Tibial nerve (tissue), 4 donors: ENCODE measurements around the gene SMYD3. TPM values are rescaled to one million over a fixed set of nuclear protein-coding genes. Genes with fewer than 3 reads are reported as not detected.

Source experiments
- DNase-seq, 2 donors: peaks; one replicate each; pipeline ENCODE4 v3.0.0-alpha.2; 2019; ENCODE audit warnings: low spot score in 2 of 2
- H3K27ac ChIP-seq, 4 donors: fragments of 200-600 bp; sonication (generic) in 3 of 4; one replicate each; pipeline ENCODE4 v1.5.1; 2017 to 2019; ENCODE audit warnings: mild to moderate bottlenecking in 1 of 4
- H3K27me3 ChIP-seq, 2 donors: fragments of 200-600 bp; sonication (generic) in 1 of 2; one replicate each; pipeline versions ENCODE4 v1.5.1 to v1.6.0; 2017 to 2019
- H3K36me3 ChIP-seq, 3 donors: fragments of 200-600 bp; sonication (generic); one replicate each; pipeline ENCODE4 v1.5.1; 2018 to 2019
- H3K4me1 ChIP-seq, 4 donors: fragments of 200-600 bp; sonication (generic) in 3 of 4; one replicate each; pipeline ENCODE4 v1.5.1; 2017 to 2019
- H3K4me3 ChIP-seq, 4 donors: fragments of 200-600 bp; sonication (generic) in 3 of 4; one replicate each; pipeline ENCODE4 v1.5.1; 2017 to 2019; ENCODE audit warnings: mild to moderate bottlenecking in 1 of 4, moderate library complexity in 1 of 4
- H3K9me3 ChIP-seq, 4 donors: fragments of 200-600 bp; sonication (generic) in 3 of 4; one replicate each; pipeline ENCODE4 v1.5.1; 2017 to 2019
- EP300 ChIP-seq, 2 donors: sonication (generic); formaldehyde crosslinking; IDR thresholded peaks; one replicate each; pipeline ENCODE4 v1.6.1; 2017; ENCODE audit warnings: antibody characterized with exemption in 2 of 2, mild to moderate bottlenecking in 1 of 2
- POLR2A ChIP-seq, 2 donors: fragments of 450-650 bp; IDR thresholded peaks; one replicate each; pipeline ENCODE4 v1.6.1; 2017; ENCODE audit warnings: antibody characterized with exemption in 2 of 2, mild to moderate bottlenecking in 2 of 2, moderate library complexity in 2 of 2
- WGBS, 2 donors: methylation state at CpG; one replicate each; pipeline ENCODE4 v1.1.5; 2018; 5-methylcytosine and 5-hydroxymethylcytosine counted together
- total RNA-seq, 4 donors: library from RNA; depleted of rRNA; stranded (reverse); fragments of >200 nt; gene quantifications; one replicate each; pipeline ENCODE4 v1.1.0, GENCODE V29; 2016
- TF ChIP-seq, protein P1 (sequence below), 5 experiments: fragments of 200-600 bp in 3 of 5; fragments of 450-650 bp in 2 of 5; sonication (generic) in 3 of 5; IDR thresholded peaks; one replicate each; pipeline ENCODE4 v1.5.1; 2016 to 2019; ENCODE audit warnings: antibody characterized with exemption in 5 of 5, mild to moderate bottlenecking in 3 of 5, moderate library complexity in 2 of 5

Gene SMYD3
- total RNA-seq, 4 donors from 2014 or later = 22.2 to 30.3 (median 27.0) TPM

DNA sequence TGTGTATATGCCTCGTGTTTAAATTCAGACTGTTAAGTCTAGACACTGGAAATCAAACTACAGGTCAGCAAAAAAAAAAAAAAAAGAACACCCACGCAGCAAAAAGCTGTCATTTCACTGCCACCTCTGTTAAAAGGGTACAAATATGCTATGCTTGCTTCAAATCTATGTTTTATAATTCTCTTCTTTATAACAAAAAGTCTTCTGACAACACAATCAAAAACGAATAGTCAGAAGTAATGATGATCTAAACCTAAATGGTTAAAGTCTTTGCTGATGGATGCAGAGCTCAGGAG lies 438.9 kb downstream of the SMYD3 start:
- DNase-seq = no peak
- 62 to 74% methylated on average over 3 of the region's 3 CpGs for WGBS, 2 donors
- no peaks in the 10 kb centered on the region for H3K4me1 ChIP-seq

DNA sequence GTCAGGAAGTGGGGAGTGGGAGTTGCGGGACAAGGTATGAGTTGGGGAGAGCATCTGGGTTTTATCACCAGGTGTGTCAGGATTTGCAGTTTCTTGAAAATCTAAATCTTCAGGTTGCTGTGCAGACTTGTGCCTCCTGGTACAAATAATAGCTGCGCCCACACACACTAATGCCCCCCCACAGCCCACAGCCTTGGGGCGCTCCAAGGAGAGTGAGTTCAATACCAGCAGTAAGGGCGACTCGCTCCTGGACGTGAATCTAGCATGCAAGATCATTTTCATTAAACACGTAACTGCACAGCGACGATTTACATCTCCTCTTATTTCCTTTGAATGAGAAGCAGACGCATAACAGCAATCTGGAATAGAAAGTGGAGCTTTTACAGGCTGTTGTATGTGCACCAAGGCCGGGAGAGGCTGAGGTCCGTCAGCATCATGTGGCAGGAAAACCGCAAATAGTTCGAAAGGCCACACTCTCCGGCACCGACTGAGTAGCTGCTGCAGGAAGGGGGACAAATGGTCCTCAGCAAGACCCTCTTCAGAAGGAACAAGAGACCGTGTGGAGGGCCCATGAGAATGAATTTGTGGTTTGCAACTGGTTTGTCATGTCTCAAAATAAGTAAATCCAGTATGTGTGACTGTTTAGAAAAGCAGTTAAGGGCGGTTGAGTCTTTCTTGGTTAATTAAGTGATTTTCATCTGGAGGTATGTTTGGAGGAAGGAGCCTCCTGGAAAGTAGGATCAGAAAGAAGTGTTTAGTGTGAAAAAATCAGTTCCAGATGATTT lies 439.5 kb downstream of the SMYD3 start:
- Histone ChIP-seq H3K4me1 (no peaks in the 10 kb centered on the region), H3K36me3 (no peaks in the 10 kb centered on the region), H3K4me3 (no peak overlapping the region), H3K27ac (no peak overlapping the region), H3K27me3 (no peaks in the 10 kb centered on the region), H3K9me3 (no peaks in the 10 kb centered on the region)
- no peak for TF ChIP-seq EP300 (IDR thresholded peaks at IDR 0.05)
- TF ChIP-seq POLR2A (IDR thresholded peaks at IDR 0.05) = no peak
- TF ChIP-seq, protein P1, sequence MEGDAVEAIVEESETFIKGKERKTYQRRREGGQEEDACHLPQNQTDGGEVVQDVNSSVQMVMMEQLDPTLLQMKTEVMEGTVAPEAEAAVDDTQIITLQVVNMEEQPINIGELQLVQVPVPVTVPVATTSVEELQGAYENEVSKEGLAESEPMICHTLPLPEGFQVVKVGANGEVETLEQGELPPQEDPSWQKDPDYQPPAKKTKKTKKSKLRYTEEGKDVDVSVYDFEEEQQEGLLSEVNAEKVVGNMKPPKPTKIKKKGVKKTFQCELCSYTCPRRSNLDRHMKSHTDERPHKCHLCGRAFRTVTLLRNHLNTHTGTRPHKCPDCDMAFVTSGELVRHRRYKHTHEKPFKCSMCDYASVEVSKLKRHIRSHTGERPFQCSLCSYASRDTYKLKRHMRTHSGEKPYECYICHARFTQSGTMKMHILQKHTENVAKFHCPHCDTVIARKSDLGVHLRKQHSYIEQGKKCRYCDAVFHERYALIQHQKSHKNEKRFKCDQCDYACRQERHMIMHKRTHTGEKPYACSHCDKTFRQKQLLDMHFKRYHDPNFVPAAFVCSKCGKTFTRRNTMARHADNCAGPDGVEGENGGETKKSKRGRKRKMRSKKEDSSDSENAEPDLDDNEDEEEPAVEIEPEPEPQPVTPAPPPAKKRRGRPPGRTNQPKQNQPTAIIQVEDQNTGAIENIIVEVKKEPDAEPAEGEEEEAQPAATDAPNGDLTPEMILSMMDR (IDR thresholded peaks at IDR 0.05) = no peak
- DNase-seq = no peak
- 65 to 70% methylated on average over 18 of the region's 18 CpGs for WGBS, 2 donors

More for the DNA sequence above, 438.9 kb downstream of the SMYD3 start:
- H3K27ac ChIP-seq = no peak overlapping the region
- H3K36me3 ChIP-seq = no peaks in the 10 kb centered on the region
- TF ChIP-seq EP300 (IDR thresholded peaks at IDR 0.05) (no peak), POLR2A (IDR thresholded peaks at IDR 0.05) (no peak)
- TF ChIP-seq, protein P1 (IDR thresholded peaks at IDR 0.05) = no peak
- no peaks in the 10 kb centered on the region for H3K27me3 ChIP-seq
- no peaks in the 10 kb centered on the region for H3K9me3 ChIP-seq
- no peak overlapping the region for H3K4me3 ChIP-seq

DNA sequence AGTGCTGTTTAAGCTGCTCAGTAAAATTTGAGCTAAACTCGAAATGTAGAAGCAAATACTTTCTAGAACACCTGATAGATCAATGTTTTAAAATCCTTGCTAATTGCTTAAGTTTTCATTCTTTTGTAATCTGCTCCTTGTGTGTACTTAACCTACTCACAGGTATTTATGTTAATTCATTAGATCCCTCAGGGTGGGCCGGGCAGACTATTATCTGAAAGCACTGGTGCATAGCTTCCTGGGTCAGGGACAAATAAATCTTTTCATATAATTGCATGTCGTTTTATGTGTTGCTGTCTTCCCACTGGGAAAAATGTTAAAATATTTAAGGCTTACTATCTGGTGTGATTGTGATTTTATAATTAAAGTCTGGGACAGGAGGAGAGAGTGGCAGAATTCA lies 440.5 kb downstream of the SMYD3 start:
- H3K9me3 ChIP-seq = no peaks in the 10 kb centered on the region
- H3K4me1 ChIP-seq = no peaks in the 10 kb centered on the region
- H3K27ac ChIP-seq = no peak overlapping the region
- no peak for DNase-seq
- H3K36me3 ChIP-seq = no peaks in the 10 kb centered on the region
- 84 to 86% methylated on average over 3 of the region's 3 CpGs for WGBS, 2 donors
- H3K4me3 ChIP-seq = no peak overlapping the region
- TF ChIP-seq EP300 (IDR thresholded peaks at IDR 0.05) = no peak
- TF ChIP-seq, protein P1 (IDR thresholded peaks at IDR 0.05) = no peak
- TF ChIP-seq POLR2A (IDR thresholded peaks at IDR 0.05) = no peak
- no peaks in the 10 kb centered on the region for H3K27me3 ChIP-seq

DNA sequence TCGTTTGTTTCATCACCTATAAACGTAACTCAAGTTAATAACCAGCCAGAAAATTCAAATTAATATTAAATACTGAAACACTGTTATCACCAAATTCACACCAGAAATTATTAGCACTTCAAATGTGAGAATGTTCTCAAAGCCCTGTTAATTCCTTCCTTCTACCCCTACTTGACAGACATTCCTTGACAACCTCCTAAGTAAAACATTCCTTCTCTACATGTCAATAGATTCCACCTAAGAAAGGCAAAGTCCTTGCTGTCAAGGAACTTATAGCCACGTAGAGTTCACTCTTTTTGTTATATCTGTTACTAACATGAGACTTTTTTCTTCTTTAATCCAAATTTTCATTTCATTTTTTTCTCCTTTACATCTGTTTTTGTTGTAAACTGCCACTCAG lies 441.5 kb downstream of the SMYD3 start:
- WGBS, 2 donors = 89 to 95% methylated on average over 3 of the region's 3 CpGs
- H3K4me3 ChIP-seq = no peak overlapping the region

DNA sequence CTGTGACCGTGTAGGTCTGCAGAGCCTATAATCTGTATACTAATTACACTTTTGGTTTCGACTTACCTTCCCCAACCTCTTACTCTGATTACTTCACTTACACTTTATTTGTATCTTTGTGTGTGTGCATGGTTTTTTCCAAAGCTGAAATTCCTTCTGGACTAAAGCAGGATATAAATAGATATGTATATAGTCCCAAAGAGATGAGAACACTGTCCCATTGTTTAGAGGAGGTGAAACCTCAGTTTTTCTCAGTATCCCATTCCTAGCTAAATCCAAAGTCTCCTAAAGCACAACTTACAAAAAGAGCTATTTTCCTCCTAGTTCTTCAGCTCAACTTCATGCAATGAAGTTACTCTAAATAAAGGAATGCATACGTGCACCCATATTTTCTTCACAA lies 442.2 kb downstream of the SMYD3 start:
- Histone ChIP-seq H3K4me3 (no peak overlapping the region), H3K9me3 (no peaks in the 10 kb centered on the region), H3K36me3 (no peaks in the 10 kb centered on the region), H3K27ac (no peak overlapping the region), H3K27me3 (no peaks in the 10 kb centered on the region), H3K4me1 (no peaks in the 10 kb centered on the region)
- no peak for DNase-seq
- WGBS, 2 donors = 58% methylated on average over 3 of the region's 3 CpGs
- TF ChIP-seq, protein P1 (IDR thresholded peaks at IDR 0.05) = no peak
- no peak for TF ChIP-seq POLR2A (IDR thresholded peaks at IDR 0.05)
- TF ChIP-seq EP300 (IDR thresholded peaks at IDR 0.05) = no peak

More for the DNA sequence above, 441.5 kb downstream of the SMYD3 start:
- Histone ChIP-seq H3K36me3 (no peaks in the 10 kb centered on the region), H3K9me3 (no peaks in the 10 kb centered on the region), H3K4me1 (no peaks in the 10 kb centered on the region), H3K27ac (no peak overlapping the region), H3K27me3 (no peaks in the 10 kb centered on the region)
- TF ChIP-seq EP300 (IDR thresholded peaks at IDR 0.05) (no peak), POLR2A (IDR thresholded peaks at IDR 0.05) (no peak)
- TF ChIP-seq, protein P1 (IDR thresholded peaks at IDR 0.05) = no peak
- DNase-seq = no peak
